ENCODE results near the gene HRG. TPM values are rescaled to one million over a fixed set of nuclear protein-coding genes. Genes with fewer than 3 reads are reported as not detected.
"Not testable (repeated sequence)": the region's sequence is repeated elsewhere in the genome, so short reads cannot be mapped to it uniquely, and the experiment has no call there.

HRG gene
- polyA plus RNA-seq, 1 experiment, result not detected

- Histone ChIP-seq H3K36me3 (ENCODE audit: control insufficient read depth, insufficient read depth, low read length) (no peaks in the 10 kb centered on the region), H3K4me3 (ENCODE audit: low read depth, low read length) (no peak overlapping the region), H3K27me3 (ENCODE audit: control insufficient read depth, insufficient read depth, low read length) (no peaks in the 10 kb centered on the region; the same call in 1 of the 2 replicates)
- no peak for DNase-seq (ENCODE audit: low read depth)
- POLR2A ChIA-PET, result no interaction called here
- CTCF ChIA-PET, result interaction anchor here (0.6 kb wide), 1 partner anchor 423 kb away, joined by 3 read pairs; no protein-coding TSS in a partner anchor
- TF ChIP-seq CTCF (IDR thresholded peaks at IDR 0.05; ENCODE audit: insufficient read depth, low read depth, low read length), result no peak
Measured at GRCh38 chr3:186683979-186684378, 18.2 kb downstream of the HRG start.

DNA sequence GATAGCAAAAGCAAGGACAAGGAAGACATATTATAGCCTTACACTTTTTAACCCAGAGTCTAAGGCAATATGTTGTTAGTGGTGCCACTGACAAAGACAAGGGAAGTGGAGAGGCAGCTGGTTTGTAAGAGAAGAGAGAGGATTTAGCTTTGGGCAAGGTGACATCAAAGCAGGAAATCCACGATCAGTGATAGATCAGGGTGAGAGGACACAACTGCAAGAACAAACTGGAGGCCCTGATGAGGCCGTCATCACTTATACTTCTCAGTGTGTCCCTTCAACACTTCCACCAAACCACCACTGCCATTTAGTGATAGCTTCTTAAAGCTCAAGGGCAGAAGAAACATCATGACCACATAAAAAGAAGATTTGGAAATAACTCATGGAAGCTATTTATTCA is 20.7 kb downstream of the HRG start:
- CTCF ChIA-PET; POLR2A ChIA-PET; DNase-seq (ENCODE audit: low read depth); H3K4me3 ChIP-seq (ENCODE audit: low read depth, low read length); H3K27me3 ChIP-seq (ENCODE audit: control insufficient read depth, insufficient read depth, low read length); H3K36me3 ChIP-seq (ENCODE audit: control insufficient read depth, insufficient read depth, low read length): not testable (repeated sequence)

DNA sequence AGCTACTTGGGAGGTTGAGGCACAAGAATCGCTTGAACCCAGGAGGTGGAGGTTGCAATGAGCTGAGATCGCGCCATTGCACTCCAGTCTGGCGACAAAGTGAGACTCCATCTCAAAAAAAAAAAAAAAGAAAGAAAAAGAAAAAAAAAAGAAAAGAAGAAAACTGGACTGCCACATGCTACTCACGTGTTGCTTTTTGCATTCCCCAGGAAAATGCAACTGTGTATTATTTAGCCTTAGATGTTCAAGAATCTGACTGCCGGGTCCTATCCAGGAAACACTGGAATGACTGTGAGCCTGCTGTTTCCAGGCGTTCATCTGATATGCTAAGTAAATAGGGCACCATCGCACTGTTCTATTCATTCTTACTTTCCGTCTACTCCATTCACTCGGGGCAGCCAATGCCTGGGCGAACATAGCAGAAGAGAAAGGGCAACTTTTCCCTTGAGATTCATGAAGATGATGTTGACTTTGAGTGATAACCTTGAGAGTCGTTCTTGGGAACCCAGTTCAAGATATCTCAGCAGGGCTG is 21.4 kb downstream of the HRG start:
- TF ChIP-seq CTCF (IDR thresholded peaks at IDR 0.05; ENCODE audit: insufficient read depth, low read depth, low read length), result no peak
- Histone ChIP-seq H3K4me3 (ENCODE audit: low read depth, low read length) (no peak overlapping the region), H3K36me3 (ENCODE audit: control insufficient read depth, insufficient read depth, low read length) (no peaks in the 10 kb centered on the region), H3K27me3 (ENCODE audit: control insufficient read depth, insufficient read depth, low read length) (peaks cover 1% of the 10 kb centered on the region; the same call in 1 of the 2 replicates)
- CTCF ChIA-PET, result no interaction called here
- no peak for DNase-seq (ENCODE audit: low read depth)
- POLR2A ChIA-PET, result no interaction called here

- H3K36me3 ChIP-seq (ENCODE audit: control insufficient read depth, insufficient read depth, low read length); POLR2A ChIA-PET; DNase-seq (ENCODE audit: low read depth); H3K27me3 ChIP-seq (ENCODE audit: control insufficient read depth, insufficient read depth, low read length); H3K4me3 ChIP-seq (ENCODE audit: low read depth, low read length); CTCF ChIA-PET: not testable (repeated sequence)
Measured at GRCh38 chr3:186690304-186690703, 24.5 kb downstream of the HRG start.

GRCh38 chr3:186691676-186692075 is 25.9 kb downstream of the HRG start:
- DNase-seq (ENCODE audit: low read depth), result no peak
- CTCF ChIA-PET, result no interaction called here

DNA sequence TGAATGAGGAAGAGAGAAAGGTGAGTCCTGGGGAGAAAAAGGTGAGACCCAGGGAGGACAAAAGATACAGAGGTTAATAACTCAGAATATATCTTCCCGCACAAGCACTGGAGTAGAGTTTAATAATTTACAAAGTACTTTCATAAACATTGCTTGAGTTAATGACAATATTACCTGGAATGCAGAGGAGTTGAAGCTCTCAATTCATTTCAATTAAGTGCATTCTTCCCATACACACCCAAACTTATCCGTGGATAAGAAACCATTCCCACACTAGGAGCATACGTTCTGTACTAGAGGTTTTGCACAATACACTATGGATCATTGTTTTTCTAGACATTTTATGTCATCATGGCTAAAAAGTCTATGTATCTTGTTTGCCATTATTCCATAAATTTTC is 28.0 kb downstream of the HRG start:
- no peak for DNase-seq (ENCODE audit: low read depth)
- H3K27me3 ChIP-seq (ENCODE audit: control insufficient read depth, insufficient read depth, low read length), result peaks cover 3% of the 10 kb centered on the region; the same call in 1 of the 2 replicates
- ChIA-PET POLR2A (no interaction called here), CTCF (no interaction called here)
- TF ChIP-seq CTCF (IDR thresholded peaks at IDR 0.05; ENCODE audit: insufficient read depth, low read depth, low read length), result no peak
- H3K4me3 ChIP-seq (ENCODE audit: low read depth, low read length), result no peak overlapping the region
- H3K36me3 ChIP-seq (ENCODE audit: control insufficient read depth, insufficient read depth, low read length), result no peaks in the 10 kb centered on the region

More at GRCh38 chr3:186691676-186692075, 25.9 kb downstream of the HRG start:
- no peaks in the 10 kb centered on the region for H3K36me3 ChIP-seq (ENCODE audit: control insufficient read depth, insufficient read depth, low read length)
- H3K4me3 ChIP-seq (ENCODE audit: low read depth, low read length), result no peak overlapping the region
- TF ChIP-seq CTCF (IDR thresholded peaks at IDR 0.05; ENCODE audit: insufficient read depth, low read depth, low read length), result no peak
- H3K27me3 ChIP-seq (ENCODE audit: control insufficient read depth, insufficient read depth, low read length), result peaks cover 2% of the 10 kb centered on the region; the same call in 1 of the 2 replicates
- POLR2A ChIA-PET, result no interaction called here
